Measurements from ENCODE around the gene MTR. TPM values are rescaled to one million over a fixed set of nuclear protein-coding genes. Genes with fewer than 3 reads are reported as not detected.

The MTR gene
- total RNA-seq, 1 experiment from 2014 or later, result 14.2 TPM

DNA sequence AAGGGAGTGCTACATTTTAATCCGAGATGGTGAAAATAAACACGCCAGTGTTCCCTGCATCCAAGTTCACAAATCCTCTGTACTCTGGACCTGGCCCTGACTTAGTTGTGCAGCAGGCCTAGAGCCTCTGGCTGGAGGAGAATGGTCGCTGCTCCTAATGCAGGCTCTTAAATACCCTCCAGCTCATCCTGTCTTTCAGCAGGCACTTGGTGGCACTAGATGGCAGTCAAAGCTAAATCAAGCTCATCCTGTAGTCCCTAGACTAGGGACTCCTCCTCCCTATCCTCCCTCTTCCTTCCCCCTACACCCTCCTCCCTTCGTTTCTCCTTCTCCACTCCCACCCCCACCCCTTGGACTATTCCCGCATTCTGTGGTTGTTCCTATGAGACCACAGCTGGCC is 41.6 kb upstream of the MTR start:
- no peaks in the 10 kb centered on the region for H3F3A ChIP-seq (ENCODE audit: low read length, unreplicated experiment)
- CTCF ChIA-PET, result interaction anchor here (0.6 to 1.3 kb wide), 3 partner anchors 633 to 808 kb away, joined by 4 to 14 read pairs (median 8); no protein-coding TSS in a partner anchor
- BruUV-seq (replicated peaks), result no TSS peak
- TF ChIP-seq EZH2phosphoT487 (IDR thresholded peaks at IDR 0.05; ENCODE audit: borderline replicate concordance, low read length) (no peak), EZH2 (IDR thresholded peaks at IDR 0.05; ENCODE audit: low read length, unreplicated experiment) (no peak)
- TF ChIP-seq, protein P1, sequence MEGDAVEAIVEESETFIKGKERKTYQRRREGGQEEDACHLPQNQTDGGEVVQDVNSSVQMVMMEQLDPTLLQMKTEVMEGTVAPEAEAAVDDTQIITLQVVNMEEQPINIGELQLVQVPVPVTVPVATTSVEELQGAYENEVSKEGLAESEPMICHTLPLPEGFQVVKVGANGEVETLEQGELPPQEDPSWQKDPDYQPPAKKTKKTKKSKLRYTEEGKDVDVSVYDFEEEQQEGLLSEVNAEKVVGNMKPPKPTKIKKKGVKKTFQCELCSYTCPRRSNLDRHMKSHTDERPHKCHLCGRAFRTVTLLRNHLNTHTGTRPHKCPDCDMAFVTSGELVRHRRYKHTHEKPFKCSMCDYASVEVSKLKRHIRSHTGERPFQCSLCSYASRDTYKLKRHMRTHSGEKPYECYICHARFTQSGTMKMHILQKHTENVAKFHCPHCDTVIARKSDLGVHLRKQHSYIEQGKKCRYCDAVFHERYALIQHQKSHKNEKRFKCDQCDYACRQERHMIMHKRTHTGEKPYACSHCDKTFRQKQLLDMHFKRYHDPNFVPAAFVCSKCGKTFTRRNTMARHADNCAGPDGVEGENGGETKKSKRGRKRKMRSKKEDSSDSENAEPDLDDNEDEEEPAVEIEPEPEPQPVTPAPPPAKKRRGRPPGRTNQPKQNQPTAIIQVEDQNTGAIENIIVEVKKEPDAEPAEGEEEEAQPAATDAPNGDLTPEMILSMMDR (conservative IDR thresholded peaks at IDR 0.05; ENCODE audit: low read depth, low read length), result peak; percentile 52
- H3K27me3 ChIP-seq (ENCODE audit: low read length), result peaks cover 48% of the 10 kb centered on the region
- intact Hi-C loops (cut with micrococcal nuclease), result loop anchor here (2.0 to 10.0 kb wide), 2 partner anchors 115 to 811 kb away; no protein-coding TSS in a partner anchor
- no peaks in the 10 kb centered on the region for H3K36me3 ChIP-seq (ENCODE audit: low read depth, low read length)
- H4K20me1 ChIP-seq (ENCODE audit: low read length), result no peaks in the 10 kb centered on the region
- no peak overlapping the region for H2AFZ ChIP-seq (ENCODE audit: low read length)
- H3K9ac ChIP-seq (ENCODE audit: low read length), result no peak overlapping the region
- no peak overlapping the region for H3K4me2 ChIP-seq (ENCODE audit: low read length)
- ATAC-seq, result peak; percentile 94
- H3K4me3 ChIP-seq (ENCODE audit: low read length), result no peak overlapping the region
- no peaks in the 10 kb centered on the region for H3K79me2 ChIP-seq (ENCODE audit: low read length)
- POLR2A ChIA-PET (ENCODE audit: unreplicated experiment), result no interaction called here
- no peaks in the 10 kb centered on the region for H3K9me2 ChIP-seq (replicated peaks; ENCODE audit: low read length)
- peak; percentile 54 for DNase-seq
- no peaks in the 10 kb centered on the region for H3K9me3 ChIP-seq (ENCODE audit: low read length)
- no peak overlapping the region for H3K27ac ChIP-seq (ENCODE audit: low read length)
- H3K4me1 ChIP-seq (ENCODE audit: insufficient read depth, low read length), result no peaks in the 10 kb centered on the region

- Histone ChIP-seq H3F3A (ENCODE audit: low read length, unreplicated experiment) (no peaks in the 10 kb centered on the region), H3K4me1 (ENCODE audit: insufficient read depth, low read length) (no peaks in the 10 kb centered on the region), H3K79me2 (ENCODE audit: low read length) (no peaks in the 10 kb centered on the region), H3K4me3 (ENCODE audit: low read length) (no peak overlapping the region), H4K20me1 (ENCODE audit: low read length) (no peaks in the 10 kb centered on the region), H3K4me2 (ENCODE audit: low read length) (no peak overlapping the region), H2AFZ (ENCODE audit: low read length) (no peak overlapping the region), H3K27ac (ENCODE audit: low read length) (no peak overlapping the region), H3K9me3 (ENCODE audit: low read length) (no peaks in the 10 kb centered on the region), H3K9ac (ENCODE audit: low read length) (no peak overlapping the region), H3K9me2 (replicated peaks; ENCODE audit: low read length) (no peaks in the 10 kb centered on the region), H3K36me3 (ENCODE audit: low read depth, low read length) (no peaks in the 10 kb centered on the region), H3K27me3 (ENCODE audit: low read length) (peaks cover 44% of the 10 kb centered on the region)
- ATAC-seq (no peak), DNase-seq (no peak)
- intact Hi-C loops (cut with micrococcal nuclease), result loop anchor here (2.0 to 10.0 kb wide), 2 partner anchors 115 to 811 kb away; no protein-coding TSS in a partner anchor
- no TSS peak for BruUV-seq (replicated peaks)
- ChIA-PET POLR2A (ENCODE audit: unreplicated experiment) (no interaction called here), CTCF (interaction anchor here (0.6 to 1.3 kb wide), 2 partner anchors 634 to 808 kb away, joined by 8 to 14 read pairs; no protein-coding TSS in a partner anchor)
- TF ChIP-seq, protein P1 (conservative IDR thresholded peaks at IDR 0.05; ENCODE audit: low read depth, low read length), result no peak
- TF ChIP-seq EZH2 (IDR thresholded peaks at IDR 0.05; ENCODE audit: low read length, unreplicated experiment) (no peak), EZH2phosphoT487 (IDR thresholded peaks at IDR 0.05; ENCODE audit: borderline replicate concordance, low read length) (no peak)
These were observed 41.1 kb upstream of the MTR start for GRCh38 chr1:236753964-236754363.

- intact Hi-C loops (cut with micrococcal nuclease), result loop anchor here (10.0 kb wide), 1 partner anchor 810 kb away; no protein-coding TSS in a partner anchor
- ATAC-seq (no peak), DNase-seq (no peak)
- no peak overlapping the region for H3K9ac ChIP-seq (ENCODE audit: low read length)
- H3K9me2 ChIP-seq (replicated peaks; ENCODE audit: low read length), result no peaks in the 10 kb centered on the region
- no TSS peak for BruUV-seq (replicated peaks)
- H2AFZ ChIP-seq (ENCODE audit: low read length), result no peak overlapping the region
- ChIA-PET CTCF (no interaction called here), POLR2A (ENCODE audit: unreplicated experiment) (no interaction called here)
- no peak overlapping the region for H3K4me2 ChIP-seq (ENCODE audit: low read length)
- no peak overlapping the region for H3K27ac ChIP-seq (ENCODE audit: low read length)
- H4K20me1 ChIP-seq (ENCODE audit: low read length), result no peaks in the 10 kb centered on the region
- TF ChIP-seq, protein P1 (conservative IDR thresholded peaks at IDR 0.05; ENCODE audit: low read depth, low read length), result no peak
- no peak for TF ChIP-seq EZH2phosphoT487 (IDR thresholded peaks at IDR 0.05; ENCODE audit: borderline replicate concordance, low read length)
- TF ChIP-seq EZH2 (IDR thresholded peaks at IDR 0.05; ENCODE audit: low read length, unreplicated experiment), result no peak
- peaks cover 38% of the 10 kb centered on the region for H3K27me3 ChIP-seq (ENCODE audit: low read length)
- no peaks in the 10 kb centered on the region for H3F3A ChIP-seq (ENCODE audit: low read length, unreplicated experiment)
- H3K9me3 ChIP-seq (ENCODE audit: low read length), result no peaks in the 10 kb centered on the region
- H3K79me2 ChIP-seq (ENCODE audit: low read length), result no peaks in the 10 kb centered on the region
- no peaks in the 10 kb centered on the region for H3K36me3 ChIP-seq (ENCODE audit: low read depth, low read length)
- H3K4me1 ChIP-seq (ENCODE audit: insufficient read depth, low read length), result no peaks in the 10 kb centered on the region
- H3K4me3 ChIP-seq (ENCODE audit: low read length), result no peak overlapping the region
These were observed 40.4 kb upstream of the MTR start for GRCh38 chr1:236754525-236755210.
